Neural progenitor cell (in vitro differentiated cells): ENCODE measurements around the gene ATL1. TPM values are rescaled to one million over a fixed set of nuclear protein-coding genes. Genes with fewer than 3 reads are reported as not detected.

Source experiments
- DNase-seq: peaks from one replicate; pipeline ENCODE4 v3.0.0-alpha.2; 2016; ENCODE audit warnings: low spot score
- H2AFZ ChIP-seq: fragments of 200-600 bp; sonication (generic); replicated peaks from 2 replicates; pipeline ENCODE4 v1.6.1; 2016; ENCODE audit warnings: antibody characterized with exemption
- H3F3A ChIP-seq: fragments of 200-600 bp; sonication (generic); 2 replicates; pipeline ENCODE4 v1.6.1; 2016; ENCODE audit warnings: antibody characterized with exemption, low read depth
- H3K27ac ChIP-seq: fragments of 200-600 bp; sonication (generic); 2 replicates; pipeline ENCODE4 v1.5.1; 2016; ENCODE audit warnings: mild to moderate bottlenecking
- H3K27me3 ChIP-seq: fragments of 200-600 bp; sonication (generic); 2 replicates; pipeline ENCODE4 v1.6.1; 2016; ENCODE audit warnings: mild to moderate bottlenecking, moderate library complexity
- H3K36me3 ChIP-seq: fragments of 200-600 bp; sonication (generic); 2 replicates; pipeline ENCODE4 v1.5.1; 2016
- H3K4me1 ChIP-seq: fragments of 200-600 bp; sonication (generic); 2 replicates; pipeline ENCODE4 v1.6.1; 2016; ENCODE audit warnings: mixed run types
- H3K4me2 ChIP-seq: fragments of 200-600 bp; sonication (generic); 2 replicates; pipeline ENCODE4 v1.6.1; 2016
- H3K4me3 ChIP-seq: fragments of 200-600 bp; sonication (generic); 2 replicates; pipeline ENCODE4 v1.5.1; 2016
- H3K79me2 ChIP-seq: fragments of 200-600 bp; sonication (generic); 2 replicates; pipeline ENCODE4 v1.6.1; 2016; ENCODE audit warnings: low read depth
- H3K9ac ChIP-seq: fragments of 200-600 bp; sonication (generic); 2 replicates; pipeline ENCODE4 v1.6.1; 2016
- H3K9me3 ChIP-seq: fragments of 200-600 bp; sonication (generic); 2 replicates; pipeline ENCODE4 v1.5.1; 2016; ENCODE audit warnings: low read depth
- H4K20me1 ChIP-seq: fragments of 200-600 bp; sonication (generic); 2 replicates; pipeline ENCODE4 v1.6.1; 2016; ENCODE audit warnings: low read depth
- H3K27ac Mint-ChIP-seq: 3 replicates; pipeline ENCODE4 v1.8.0; 2021; ENCODE audit warnings: mixed read lengths
- H3K27me3 Mint-ChIP-seq: 2 replicates; pipeline ENCODE4 v1.8.0; 2022; ENCODE audit warnings: low read depth, mild to moderate bottlenecking, inconsistent platforms, moderate library complexity, mixed read lengths; ENCODE audit not compliant: insufficient read depth
- H3K36me3 Mint-ChIP-seq: 3 replicates; pipeline ENCODE4 v1.8.0; 2021; ENCODE audit warnings: mixed read lengths
- H3K4me1 Mint-ChIP-seq: 3 replicates; pipeline ENCODE4 v1.8.0; 2021; ENCODE audit warnings: mixed read lengths
- H3K4me3 Mint-ChIP-seq: 3 replicates; pipeline ENCODE4 v1.8.0; 2021; ENCODE audit warnings: mild to moderate bottlenecking, moderate library complexity, mixed read lengths
- H3K9me3 Mint-ChIP-seq: 3 replicates; pipeline ENCODE4 v1.8.0; 2020; ENCODE audit warnings: mixed read lengths
- EZH2 ChIP-seq: fragments of 200-600 bp; sonication (generic); IDR thresholded peaks from 2 replicates; pipeline ENCODE4 v1.6.1; 2017; ENCODE audit warnings: antibody characterized with exemption, mild to moderate bottlenecking, moderate library complexity
- EZH2phosphoT487 ChIP-seq: fragments of 200-600 bp; sonication (generic); IDR thresholded peaks from 2 replicates; pipeline ENCODE4 v1.6.1; 2017; ENCODE audit warnings: antibody characterized with exemption
- total RNA-seq: library from RNA; depleted of rRNA; stranded (reverse); fragments of >200 nt; gene quantifications from 2 replicates; pipeline ENCODE4 v1.2.3, GENCODE V29; 2015; ENCODE audit warnings: low replicate concordance
- TF ChIP-seq, protein P1 (sequence below): fragments of 200-600 bp; sonication (generic); IDR thresholded peaks from 2 replicates; pipeline ENCODE4 v1.5.1; 2017; ENCODE audit warnings: antibody characterized with exemption, mild to moderate bottlenecking

The ATL1 gene
- total RNA-seq, 1 donor from 2014 or later = 11.8 TPM

- H3K27me3 ChIP-seq = no peaks in the 10 kb centered on the region
- H3K4me2 ChIP-seq = no peak overlapping the region
- Mint-ChIP-seq H3K4me1 (peaks cover 5% of the 10 kb centered on the region), H3K27ac (no peak overlapping the region), H3K9me3 (no peaks in the 10 kb centered on the region), H3K36me3 (no peaks in the 10 kb centered on the region), H3K27me3 (no peaks in the 10 kb centered on the region), H3K4me3 (no peak overlapping the region)
- DNase-seq = peak; percentile 4
- H3K36me3 ChIP-seq = no peaks in the 10 kb centered on the region
- no peak overlapping the region for H3K9ac ChIP-seq
- H3K79me2 ChIP-seq = no peaks in the 10 kb centered on the region
- peak overlapping the region; percentile 79 for H3K27ac ChIP-seq
- TF ChIP-seq EZH2phosphoT487 (no peak), EZH2 (no peak)
- TF ChIP-seq, protein P1, sequence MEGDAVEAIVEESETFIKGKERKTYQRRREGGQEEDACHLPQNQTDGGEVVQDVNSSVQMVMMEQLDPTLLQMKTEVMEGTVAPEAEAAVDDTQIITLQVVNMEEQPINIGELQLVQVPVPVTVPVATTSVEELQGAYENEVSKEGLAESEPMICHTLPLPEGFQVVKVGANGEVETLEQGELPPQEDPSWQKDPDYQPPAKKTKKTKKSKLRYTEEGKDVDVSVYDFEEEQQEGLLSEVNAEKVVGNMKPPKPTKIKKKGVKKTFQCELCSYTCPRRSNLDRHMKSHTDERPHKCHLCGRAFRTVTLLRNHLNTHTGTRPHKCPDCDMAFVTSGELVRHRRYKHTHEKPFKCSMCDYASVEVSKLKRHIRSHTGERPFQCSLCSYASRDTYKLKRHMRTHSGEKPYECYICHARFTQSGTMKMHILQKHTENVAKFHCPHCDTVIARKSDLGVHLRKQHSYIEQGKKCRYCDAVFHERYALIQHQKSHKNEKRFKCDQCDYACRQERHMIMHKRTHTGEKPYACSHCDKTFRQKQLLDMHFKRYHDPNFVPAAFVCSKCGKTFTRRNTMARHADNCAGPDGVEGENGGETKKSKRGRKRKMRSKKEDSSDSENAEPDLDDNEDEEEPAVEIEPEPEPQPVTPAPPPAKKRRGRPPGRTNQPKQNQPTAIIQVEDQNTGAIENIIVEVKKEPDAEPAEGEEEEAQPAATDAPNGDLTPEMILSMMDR = no peak
- H2AFZ ChIP-seq = peak overlapping the region; percentile 78
- H3K4me3 ChIP-seq = no peak overlapping the region
- no peaks in the 10 kb centered on the region for H4K20me1 ChIP-seq
- peaks cover 20% of the 10 kb centered on the region for H3F3A ChIP-seq
- peaks cover 6% of the 10 kb centered on the region for H3K4me1 ChIP-seq
- no peaks in the 10 kb centered on the region for H3K9me3 ChIP-seq
Measured at GRCh38 chr14:50594577-50595316, 34.8 kb downstream of the ATL1 start.

GRCh38 chr14:50598765-50599164 lies 38.8 kb downstream of the ATL1 start:
- H3K4me3 ChIP-seq = no peak overlapping the region
- TF ChIP-seq EZH2 (no peak), EZH2phosphoT487 (no peak)
- TF ChIP-seq, protein P1 = no peak
- no peaks in the 10 kb centered on the region for H4K20me1 ChIP-seq
- H3F3A ChIP-seq = peaks cover 14% of the 10 kb centered on the region
- DNase-seq = no peak
- Mint-ChIP-seq H3K4me3 (no peak overlapping the region), H3K36me3 (no peaks in the 10 kb centered on the region), H3K9me3 (no peaks in the 10 kb centered on the region), H3K27ac (no peak overlapping the region), H3K27me3 (no peaks in the 10 kb centered on the region), H3K4me1 (peaks cover 5% of the 10 kb centered on the region)
- no peak overlapping the region for H3K27ac ChIP-seq
- no peaks in the 10 kb centered on the region for H3K9me3 ChIP-seq
- peaks cover 13% of the 10 kb centered on the region for H3K4me1 ChIP-seq
- no peaks in the 10 kb centered on the region for H3K79me2 ChIP-seq
- H2AFZ ChIP-seq = no peak overlapping the region
- H3K27me3 ChIP-seq = no peaks in the 10 kb centered on the region
- H3K36me3 ChIP-seq = no peaks in the 10 kb centered on the region
- H3K4me2 ChIP-seq = no peak overlapping the region
- no peak overlapping the region for H3K9ac ChIP-seq

GRCh38 chr14:50599700-50600444 lies 39.9 kb downstream of the ATL1 start:
- no peaks in the 10 kb centered on the region for H4K20me1 ChIP-seq
- no peaks in the 10 kb centered on the region for H3K4me1 Mint-ChIP-seq
- H3F3A ChIP-seq = peaks cover 6% of the 10 kb centered on the region
- peak; percentile 49 for DNase-seq
- H2AFZ ChIP-seq = no peak overlapping the region
- no peaks in the 10 kb centered on the region for H3K27me3 Mint-ChIP-seq
- no peaks in the 10 kb centered on the region for H3K27me3 ChIP-seq
- H3K27ac Mint-ChIP-seq = no peak overlapping the region
- peaks cover 9% of the 10 kb centered on the region for H3K4me1 ChIP-seq
- H3K27ac ChIP-seq = peak overlapping the region; percentile 11
- no peaks in the 10 kb centered on the region for H3K36me3 Mint-ChIP-seq
- TF ChIP-seq EZH2 (no peak), EZH2phosphoT487 (no peak)
- TF ChIP-seq, protein P1 = peak; percentile 68
- H3K36me3 ChIP-seq = no peaks in the 10 kb centered on the region
- no peak overlapping the region for H3K9ac ChIP-seq
- H3K9me3 Mint-ChIP-seq = no peaks in the 10 kb centered on the region
- H3K4me3 Mint-ChIP-seq = no peak overlapping the region
- H3K4me3 ChIP-seq = no peak overlapping the region
- H3K4me2 ChIP-seq = peak overlapping the region; percentile 19
- no peaks in the 10 kb centered on the region for H3K79me2 ChIP-seq
- H3K9me3 ChIP-seq = no peaks in the 10 kb centered on the region
